ENCODE results near the gene PTPN6.
A peak's percentile ranks its signal among the peaks of the same experiment; 100 is the strongest.

The PTPN6 gene

DNA sequence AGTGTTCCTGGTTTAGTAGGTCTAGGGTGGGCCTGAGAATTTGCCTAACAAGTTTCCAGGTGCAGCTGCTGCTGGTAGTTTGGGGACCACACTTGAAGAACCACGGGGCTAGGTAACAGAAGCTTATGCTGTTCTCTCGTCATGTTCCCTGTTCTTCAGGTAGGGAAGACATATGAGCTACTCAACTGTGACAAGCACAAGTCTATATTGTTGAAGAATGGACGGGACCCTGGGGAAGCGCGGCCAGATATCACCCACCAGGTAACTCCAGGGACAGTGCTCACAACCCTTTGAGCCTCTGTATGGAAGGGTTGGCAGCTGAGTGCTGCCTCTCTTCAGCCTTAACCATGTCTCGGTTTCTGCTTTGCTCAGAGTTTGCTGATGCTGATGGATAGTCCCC is 23.0 kb downstream of the PTPN6 start:
- no peak for TF ChIP-seq ZFX (IDR thresholded peaks at IDR 0.05)
- TF ChIP-seq, protein P1, sequence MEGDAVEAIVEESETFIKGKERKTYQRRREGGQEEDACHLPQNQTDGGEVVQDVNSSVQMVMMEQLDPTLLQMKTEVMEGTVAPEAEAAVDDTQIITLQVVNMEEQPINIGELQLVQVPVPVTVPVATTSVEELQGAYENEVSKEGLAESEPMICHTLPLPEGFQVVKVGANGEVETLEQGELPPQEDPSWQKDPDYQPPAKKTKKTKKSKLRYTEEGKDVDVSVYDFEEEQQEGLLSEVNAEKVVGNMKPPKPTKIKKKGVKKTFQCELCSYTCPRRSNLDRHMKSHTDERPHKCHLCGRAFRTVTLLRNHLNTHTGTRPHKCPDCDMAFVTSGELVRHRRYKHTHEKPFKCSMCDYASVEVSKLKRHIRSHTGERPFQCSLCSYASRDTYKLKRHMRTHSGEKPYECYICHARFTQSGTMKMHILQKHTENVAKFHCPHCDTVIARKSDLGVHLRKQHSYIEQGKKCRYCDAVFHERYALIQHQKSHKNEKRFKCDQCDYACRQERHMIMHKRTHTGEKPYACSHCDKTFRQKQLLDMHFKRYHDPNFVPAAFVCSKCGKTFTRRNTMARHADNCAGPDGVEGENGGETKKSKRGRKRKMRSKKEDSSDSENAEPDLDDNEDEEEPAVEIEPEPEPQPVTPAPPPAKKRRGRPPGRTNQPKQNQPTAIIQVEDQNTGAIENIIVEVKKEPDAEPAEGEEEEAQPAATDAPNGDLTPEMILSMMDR (conservative IDR thresholded peaks at IDR 0.05): no peak
- no peak overlapping the region for H3K27ac ChIP-seq

DNA sequence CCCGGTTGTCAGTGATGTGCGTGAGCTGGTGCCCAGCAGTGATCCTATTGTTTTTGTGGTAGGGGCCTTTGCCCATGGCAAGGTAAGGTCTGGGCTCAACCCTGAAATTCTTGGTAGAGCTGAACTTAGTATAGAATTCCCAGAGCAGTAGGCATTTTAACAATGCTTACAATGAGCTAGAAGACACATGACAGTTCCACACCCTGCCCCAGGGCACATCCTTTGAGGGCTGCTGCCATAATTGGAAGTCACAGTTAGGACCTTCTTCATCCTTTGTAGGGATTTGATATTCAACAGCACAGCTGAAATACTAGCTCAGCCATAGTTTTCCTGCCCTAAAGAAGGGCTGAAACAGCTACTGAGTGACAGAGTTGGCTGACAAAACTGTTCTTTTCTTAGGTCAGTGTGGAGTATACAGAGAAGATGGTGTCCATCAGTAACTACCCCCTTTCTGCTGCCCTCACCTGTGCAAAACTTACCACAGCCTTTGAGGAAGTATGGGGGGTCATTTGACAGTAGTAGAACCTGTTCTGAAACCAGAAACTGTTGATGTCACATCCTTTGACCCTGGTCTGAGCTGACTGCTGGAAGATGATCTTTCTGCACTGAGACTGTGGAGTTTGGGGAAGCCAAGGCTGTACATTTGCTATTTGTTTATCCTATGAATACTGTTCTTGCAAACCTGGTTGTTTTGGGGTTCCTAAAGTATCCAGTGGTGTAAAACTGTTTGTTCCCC is 24.3 kb downstream of the PTPN6 start:
- no peak for TF ChIP-seq ZFX (IDR thresholded peaks at IDR 0.05)
- TF ChIP-seq, protein P1 (conservative IDR thresholded peaks at IDR 0.05): no peak
- no peak overlapping the region for H3K27ac ChIP-seq

DNA sequence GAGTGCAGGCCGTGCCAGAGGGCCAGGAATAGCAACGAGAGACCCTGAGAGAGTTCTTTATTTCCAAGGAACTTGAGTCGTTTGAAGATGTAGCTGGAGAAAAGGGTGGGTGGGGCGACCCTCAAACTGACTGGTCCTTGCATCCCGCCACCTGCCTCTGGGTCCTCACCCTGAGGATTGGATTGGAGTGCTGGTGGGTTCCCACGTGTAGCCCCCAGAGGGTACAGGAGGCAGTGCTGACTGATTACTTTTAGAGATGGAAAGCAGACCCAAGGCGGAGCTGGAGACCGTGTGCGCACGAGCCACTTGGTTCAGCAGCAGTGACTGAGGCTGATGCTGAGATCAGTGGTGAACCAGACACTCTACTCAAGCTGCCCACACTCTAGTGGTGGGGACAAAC is 26.5 kb downstream of the PTPN6 start:
- no peak for TF ChIP-seq ZFX (IDR thresholded peaks at IDR 0.05)
- TF ChIP-seq, protein P1 (conservative IDR thresholded peaks at IDR 0.05): no peak
- H3K27ac ChIP-seq: no peak overlapping the region

DNA sequence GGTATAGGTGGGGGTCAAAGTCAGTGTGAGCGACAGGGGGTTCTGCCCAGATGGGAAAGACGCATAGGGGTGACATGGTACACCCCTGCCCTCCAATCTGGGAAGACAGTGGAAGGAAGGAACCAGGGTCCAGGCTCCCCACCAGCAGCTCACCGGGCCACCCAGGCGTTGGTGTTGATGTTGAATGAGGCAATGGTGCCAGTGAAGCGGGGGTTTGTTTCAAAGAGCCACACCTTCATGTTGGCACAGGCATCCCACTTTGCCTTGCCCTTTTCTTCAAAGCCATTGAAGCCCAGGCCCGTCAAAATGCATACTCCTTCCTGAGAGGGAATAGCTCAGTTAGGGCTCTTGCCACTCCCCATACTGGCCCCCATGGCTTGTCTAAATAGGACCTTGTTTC is 27.0 kb downstream of the PTPN6 start:
- TF ChIP-seq ZFX (IDR thresholded peaks at IDR 0.05): no peak
- TF ChIP-seq, protein P1 (conservative IDR thresholded peaks at IDR 0.05): no peak
- peak overlapping the region; percentile 4; the same call in 1 of the 2 replicates for H3K27ac ChIP-seq

DNA sequence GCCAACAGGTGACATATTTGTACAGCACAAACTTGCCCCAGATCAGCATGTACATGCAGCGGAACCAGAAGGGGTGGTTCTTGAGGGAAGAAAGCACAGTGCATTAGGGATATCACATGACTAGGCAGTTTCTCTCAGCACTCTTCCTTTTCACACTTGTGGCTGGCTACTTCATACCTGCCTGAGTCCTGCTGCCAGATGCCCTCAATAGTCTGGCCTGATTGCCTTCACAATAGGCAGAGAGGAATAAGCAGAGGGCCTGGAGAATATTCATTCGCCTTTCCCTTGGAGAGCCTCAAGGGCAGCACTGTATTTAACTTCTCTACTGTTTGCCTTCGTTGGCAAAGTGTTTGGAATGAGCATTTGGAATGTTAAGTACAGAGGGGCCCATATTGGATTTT is 27.5 kb downstream of the PTPN6 start:
- TF ChIP-seq, protein P1 (conservative IDR thresholded peaks at IDR 0.05): no peak
- TF ChIP-seq ZFX (IDR thresholded peaks at IDR 0.05): no peak
- H3K27ac ChIP-seq: peak overlapping the region; percentile 4; the same call in 1 of the 2 replicates

DNA sequence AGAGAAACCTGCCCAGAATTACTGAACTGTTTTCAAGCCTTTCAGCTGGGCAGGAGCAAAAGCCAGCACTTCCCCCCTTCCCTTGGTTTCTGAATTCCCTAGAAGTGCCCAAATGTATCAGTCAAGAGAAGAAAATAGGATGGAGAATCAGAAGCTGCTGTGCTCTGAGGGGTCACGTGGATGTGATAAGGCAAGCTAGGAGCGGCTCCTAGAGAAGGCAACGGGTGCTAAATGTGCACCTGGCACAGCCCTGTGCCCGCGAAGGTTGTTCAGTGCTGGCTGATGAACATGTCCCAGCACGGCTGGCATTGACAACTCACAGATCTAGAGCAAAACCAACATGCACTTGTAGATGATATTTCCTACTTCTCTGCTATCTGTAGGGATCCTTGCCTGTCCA is 27.9 kb downstream of the PTPN6 start:
- TF ChIP-seq ZFX (IDR thresholded peaks at IDR 0.05): no peak
- TF ChIP-seq, protein P1 (conservative IDR thresholded peaks at IDR 0.05): no peak
- H3K27ac ChIP-seq: peak overlapping the region; percentile 4; the same call in 1 of the 2 replicates

DNA sequence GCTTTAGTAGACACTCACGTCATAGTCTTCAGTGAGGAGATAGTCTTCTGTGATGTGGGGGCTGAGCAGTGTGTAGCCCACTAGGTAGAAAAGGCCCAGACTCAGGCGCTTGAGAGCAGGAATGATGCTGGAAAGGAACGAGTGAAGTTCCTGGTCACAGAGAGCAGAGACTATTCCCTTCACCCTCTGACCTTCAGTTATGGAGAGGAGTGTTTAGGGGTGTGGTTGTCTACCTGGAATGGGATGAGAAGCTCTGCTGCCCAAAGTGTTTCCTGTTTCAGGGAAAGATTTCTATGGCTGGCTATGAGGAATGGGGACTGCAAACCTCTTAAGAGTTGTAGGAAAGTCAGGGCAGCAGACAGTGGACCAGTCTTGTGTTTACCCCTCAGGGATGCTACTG is 28.3 kb downstream of the PTPN6 start:
- TF ChIP-seq, protein P1 (conservative IDR thresholded peaks at IDR 0.05): no peak
- TF ChIP-seq ZFX (IDR thresholded peaks at IDR 0.05): no peak
- peak overlapping the region; percentile 4; the same call in 1 of the 2 replicates for H3K27ac ChIP-seq

Measured in C4-2B (cell line).